IMR-90 (cell line): Measurements from ENCODE around the gene TRMT6. TPM values are rescaled to one million over a fixed set of nuclear protein-coding genes. Genes with fewer than 3 reads are reported as not detected.

ENCODE experiments used
- ATAC-seq: fragments of 200-7000 bp; cut with Tn5 transposase; 2 replicates; pipeline ENCODE4 v1.9.1; 2020; ENCODE audit warnings: low read depth, mild to moderate bottlenecking, moderate library complexity
- BruUV-seq: library from RNA; stranded (reverse); fragments of 400-500 nt; replicated peaks from 2 replicates; lab custom pipeline; 2021; lab: Mats Ljungman, UMichigan
- CTCF ChIA-PET: fragments of 300-600 bp; formaldehyde crosslinking; extraction: SDS; loops from one replicate; lab custom pipeline; 2021; ENCODE audit warnings: antibody characterized with exemption; lab: Yijun Ruan, JAX
- POLR2A ChIA-PET: fragments of 300-600 bp; sonication (Branson Sonifier 250); formaldehyde crosslinking; loops from one replicate; lab custom pipeline; 2022; ENCODE audit warnings: antibody characterized with exemption; ENCODE audit not compliant: unreplicated experiment; lab: Charles Lee
- DNase-seq: peaks from one replicate; pipeline ENCODE4 v3.0.0; 2013
- H2AFZ ChIP-seq: replicated peaks from 2 replicates; pipeline ENCODE3; 2013; ENCODE audit warnings: low read length, mild to moderate bottlenecking; ENCODE audit not compliant: poor library complexity
- H2AK5ac ChIP-seq: 2 replicates; pipeline ENCODE4 v1.6.1; 2013; ENCODE audit warnings: low read depth, low read length, inconsistent platforms
- H2AK9ac ChIP-seq: replicated peaks from 2 replicates; pipeline ENCODE3; 2013; ENCODE audit warnings: mild to moderate bottlenecking, low read depth, low read length, moderate library complexity; ENCODE audit not compliant: poor library complexity
- H2BK120ac ChIP-seq: 2 replicates; pipeline ENCODE4 v1.6.1; 2013; ENCODE audit warnings: low read depth, low read length, inconsistent platforms
- H2BK15ac ChIP-seq: 3 replicates; pipeline ENCODE4 v1.6.1; 2013; ENCODE audit warnings: low read depth, low read length, inconsistent platforms
- H2BK20ac ChIP-seq: 2 replicates; pipeline ENCODE4 v1.6.1; 2013; ENCODE audit warnings: low read depth, mild to moderate bottlenecking, inconsistent platforms, low read length, moderate library complexity
- H2BK5ac ChIP-seq: 2 replicates; pipeline ENCODE4 v1.6.1; 2013; ENCODE audit warnings: mild to moderate bottlenecking, low read depth, low read length, inconsistent platforms; ENCODE audit not compliant: poor library complexity, severe bottlenecking
- H3K14ac ChIP-seq: replicated peaks from 2 replicates; pipeline ENCODE4 v1.6.1; 2013; ENCODE audit warnings: low read depth, low read length, inconsistent platforms
- H3K18ac ChIP-seq: 2 replicates; pipeline ENCODE4 v1.6.1; 2013; ENCODE audit warnings: low read depth, low read length, control low read depth
- H3K23ac ChIP-seq: 2 replicates; pipeline ENCODE4 v1.6.1; 2013; ENCODE audit warnings: low read depth, low read length, inconsistent platforms
- H3K27ac ChIP-seq: 2 replicates; pipeline ENCODE4 v1.5.1; 2013; ENCODE audit warnings: mild to moderate bottlenecking, control low read depth, low read length; ENCODE audit not compliant: insufficient read depth
- H3K27me3 ChIP-seq: 2 replicates; pipeline ENCODE4 v1.6.1; 2013; ENCODE audit warnings: low read length; ENCODE audit not compliant: control insufficient read depth, insufficient read depth
- H3K36me3 ChIP-seq: 2 replicates; pipeline ENCODE4 v1.6.1; 2013; ENCODE audit warnings: low read length, mixed read lengths; ENCODE audit not compliant: control insufficient read depth, insufficient read depth
- H3K4ac ChIP-seq: 2 replicates; pipeline ENCODE4 v1.6.1; 2013; ENCODE audit warnings: low read depth, low read length, inconsistent platforms
- H3K4me1 ChIP-seq: 2 replicates; pipeline ENCODE4 v1.6.1; 2013; ENCODE audit warnings: low read length, mixed read lengths; ENCODE audit not compliant: control insufficient read depth, insufficient read depth
- H3K4me2 ChIP-seq: 2 replicates; pipeline ENCODE4 v1.6.1; 2013; ENCODE audit warnings: low read depth, mild to moderate bottlenecking, control low read depth, low read length, moderate library complexity
- H3K4me3 ChIP-seq: 2 replicates; pipeline ENCODE4 v1.5.1; 2013; ENCODE audit warnings: low read depth, mild to moderate bottlenecking, control low read depth, low read length, moderate library complexity; ENCODE audit not compliant: insufficient read depth
- H3K56ac ChIP-seq: 2 replicates; pipeline ENCODE4 v1.6.1; 2013; ENCODE audit warnings: low read length, inconsistent platforms; ENCODE audit not compliant: insufficient read depth; ENCODE audit errors: extremely low read depth
- H3K79me1 ChIP-seq, 2 experiments: 2 replicates each; pipeline ENCODE4 v1.6.1; 2013; ENCODE audit warnings: low read length in 2 of 2, inconsistent platforms in 1 of 2, low read depth in 1 of 2
- H3K9ac ChIP-seq: 2 replicates; pipeline ENCODE4 v1.6.1; 2013; ENCODE audit warnings: low read depth, low read length, control low read depth
- H3K9me1 ChIP-seq: 2 replicates; pipeline ENCODE4 v1.6.1; 2013; ENCODE audit warnings: low read length, inconsistent platforms; ENCODE audit not compliant: insufficient read depth
- H3K9me3 ChIP-seq: 2 replicates; pipeline ENCODE4 v1.6.1; 2013; ENCODE audit warnings: low read length; ENCODE audit not compliant: control insufficient read depth, insufficient read depth
- H4K20me1 ChIP-seq: 2 replicates; pipeline ENCODE4 v1.6.1; 2013; ENCODE audit warnings: low read length, inconsistent platforms; ENCODE audit not compliant: insufficient read depth
- H4K5ac ChIP-seq: 2 replicates; pipeline ENCODE4 v1.6.1; 2013; ENCODE audit warnings: mild to moderate bottlenecking, low read depth, low read length, control low read depth
- H4K8ac ChIP-seq, 2 experiments: 2 replicates each; pipeline ENCODE4 v1.6.1; 2013; ENCODE audit warnings: low read depth in 2 of 2, low read length in 2 of 2, control low read depth in 1 of 2, inconsistent platforms in 1 of 2
- H4K91ac ChIP-seq: 2 replicates; pipeline ENCODE4 v1.6.1; 2013; ENCODE audit warnings: low read depth, low read length, inconsistent platforms; ENCODE audit not compliant: insufficient read depth
- BHLHE40 ChIP-seq: fragments of 150-350 bp; IDR thresholded peaks from 2 replicates; pipeline ENCODE4 v1.6.1; 2016; ENCODE audit warnings: mild to moderate bottlenecking, low read depth, low read length
- CEBPB ChIP-seq: IDR thresholded peaks from 2 replicates; pipeline ENCODE4 v1.6.1; 2012; ENCODE audit warnings: low read depth, low read length, improper control_type of control experiment
- CHD1 ChIP-seq: IDR thresholded peaks from 2 replicates; pipeline ENCODE4 v1.6.1; 2012; ENCODE audit warnings: low read depth, low read length, improper control_type of control experiment
- FOS ChIP-seq: fragments of 150-350 bp; IDR thresholded peaks from 2 replicates; pipeline ENCODE4 v1.6.1; 2016; ENCODE audit warnings: low read depth, low read length
- MAFK ChIP-seq: IDR thresholded peaks from 2 replicates; pipeline ENCODE4 v1.6.1; 2012; ENCODE audit warnings: low read depth, low read length, improper control_type of control experiment
- MAZ ChIP-seq: IDR thresholded peaks from 2 replicates; pipeline ENCODE4 v1.6.1; 2012; ENCODE audit warnings: low read depth, mild to moderate bottlenecking, low read length, improper control_type of control experiment, moderate library complexity, borderline replicate concordance
- MXI1 ChIP-seq: IDR thresholded peaks from 2 replicates; pipeline ENCODE4 v1.6.1; 2012; ENCODE audit warnings: low read depth, mild to moderate bottlenecking, low read length, moderate library complexity, borderline replicate concordance
- NFE2L2 ChIP-seq: fragments of 150-350 bp; IDR thresholded peaks from 2 replicates; pipeline ENCODE4 v1.6.1; 2016; ENCODE audit warnings: low read depth, mild to moderate bottlenecking, low read length
- POLR2A ChIP-seq: IDR thresholded peaks from 2 replicates; pipeline ENCODE4 v1.6.1; 2012; ENCODE audit warnings: mild to moderate bottlenecking, low read depth, low read length
- RAD21 ChIP-seq: IDR thresholded peaks from 2 replicates; pipeline ENCODE4 v1.6.1; 2012; ENCODE audit warnings: low read length, improper control_type of control experiment
- RCOR1 ChIP-seq: IDR thresholded peaks from 2 replicates; pipeline ENCODE4 v1.6.1; 2012; ENCODE audit warnings: mild to moderate bottlenecking, low read length, improper control_type of control experiment; ENCODE audit not compliant: insufficient replicate concordance
- RFX5 ChIP-seq: IDR thresholded peaks from 2 replicates; pipeline ENCODE4 v1.8.0; 2012; ENCODE audit warnings: low read depth, mild to moderate bottlenecking, low read length, moderate library complexity
- SMC3 ChIP-seq: fragments of 150-350 bp; IDR thresholded peaks from 2 replicates; pipeline ENCODE4 v1.6.1; 2016; ENCODE audit warnings: low read depth, mild to moderate bottlenecking, antibody characterized with exemption, low read length, moderate library complexity
- WGBS, 2 experiments: methylation state at CpG; one replicate each; pipeline versions ENCODE4 v1.1.5 to v1.1.7; 2013; ENCODE audit warnings: missing lambda C conversion rate in 2 of 2; ENCODE audit not compliant: insufficient read length in 1 of 2; ENCODE audit errors: extremely low coverage in 2 of 2; 5-methylcytosine and 5-hydroxymethylcytosine counted together
- dilution Hi-C: fragments of 300-500 bp; cut with HindIII; formaldehyde crosslinking; loops from one replicate; pipeline ENCODE4 v1.14.3; 2018; ENCODE audit warnings: low sequenced_read_pairs; ENCODE audit not compliant: unreplicated experiment
- in situ Hi-C: fragments of 300-500 bp; cut with MboI; formaldehyde crosslinking; loops from 3 replicates; pipeline ENCODE4 v1.14.3; 2019; ENCODE audit warnings: low sequenced_read_pairs, inconsistent platforms, mixed read lengths
- intact Hi-C: fragments of 100-400 bp; cut with micrococcal nuclease; formaldehyde crosslinking; loops from 2 replicates; pipeline ENCODE4 v1.10.0; 2022
- polyA plus RNA-seq, 3 experiments: library from polyadenylated mRNA; depleted of rRNA; stranded (reverse); fragments of >200 nt; gene quantifications; 2 replicates each; pipeline ENCODE4 v1.2.3, GENCODE V29; 2012; ENCODE audit warnings: low replicate concordance in 1 of 3
- total RNA-seq: library from RNA; depleted of rRNA; stranded (reverse); fragments of >200 nt; gene quantifications from 2 replicates; pipeline ENCODE4 v1.2.3, GENCODE V29; 2012
- TF ChIP-seq, protein P1 (sequence below): fragments of 150-350 bp; IDR thresholded peaks from 2 replicates; pipeline ENCODE4 v1.6.1; 2016; ENCODE audit warnings: low read depth, mild to moderate bottlenecking, low read length, moderate library complexity, borderline replicate concordance
- TF ChIP-seq, protein P2 (sequence below): conservative IDR thresholded peaks from 2 replicates; pipeline ENCODE4 v1.5.1; 2012; ENCODE audit warnings: mild to moderate bottlenecking, low read depth, low read length, improper control_type of control experiment
- TF ChIP-seq, protein P3 (sequence below): fragments of 150-350 bp; IDR thresholded peaks from 2 replicates; pipeline ENCODE4 v1.6.1; 2017; ENCODE audit warnings: mild to moderate bottlenecking, antibody characterized with exemption, low read length, low read depth

The TRMT6 gene
- total and polyA plus RNA-seq, 2 of the 4 experiments (the other 2 are of a cell fraction) = 7.2 to 8.0 TPM

DNA sequence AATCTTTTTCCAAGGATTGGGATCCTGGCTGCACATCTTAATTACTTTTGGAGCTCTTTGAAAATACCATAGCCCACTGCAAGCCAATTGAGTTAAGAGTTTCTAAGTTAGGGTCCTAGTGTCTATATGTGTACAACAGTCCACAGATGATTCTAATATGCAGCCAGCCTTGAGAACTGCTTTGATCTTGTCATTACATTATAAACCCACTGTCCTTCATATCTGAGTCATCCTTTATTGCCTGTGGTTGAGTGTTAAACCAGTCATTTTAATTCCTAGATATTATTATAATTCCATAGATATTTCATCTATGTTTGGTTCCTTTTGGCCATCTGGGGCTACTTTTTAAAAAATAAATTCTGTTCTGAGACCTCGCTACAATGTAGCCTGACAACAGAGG is 24.2 kb upstream of the TRMT6 start:
- Histone ChIP-seq H2BK20ac (no peak overlapping the region), H3K4ac (no peak overlapping the region), H3K9ac (no peak overlapping the region), H4K20me1 (no peaks in the 10 kb centered on the region), H3K9me3 (no peaks in the 10 kb centered on the region), H3K4me3 (no peak overlapping the region), H2AK5ac (no peak overlapping the region), H2BK15ac (no peak overlapping the region), H3K27me3 (no peaks in the 10 kb centered on the region), H2BK5ac (no peak overlapping the region), H2AK9ac (no peak overlapping the region), H3K36me3 (peaks cover 4% of the 10 kb centered on the region; the same call in 1 of the 2 replicates), H2AFZ (no peak overlapping the region), H3K56ac (no peak overlapping the region; the same call in 1 of the 2 replicates), H4K8ac (no peak overlapping the region), H3K14ac (no peak overlapping the region), H3K27ac (no peak overlapping the region), H3K23ac (no peak overlapping the region), H3K4me2 (no peak overlapping the region), H2BK120ac (no peak overlapping the region), H4K91ac (no peak overlapping the region), H3K9me1 (no peaks in the 10 kb centered on the region; the same call in 1 of the 2 replicates), H3K18ac (no peak overlapping the region), H3K79me1 (no peaks in the 10 kb centered on the region), H3K4me1 (peaks cover 2% of the 10 kb centered on the region; the same call in 1 of the 2 replicates), H4K5ac (no peak overlapping the region)
- TF ChIP-seq BHLHE40 (no peak), NFE2L2 (no peak), CEBPB (no peak), RFX5 (no peak), POLR2A (no peak), CHD1 (no peak), RCOR1 (no peak), RAD21 (no peak), FOS (no peak), MAZ (no peak), MXI1 (no peak), MAFK (no peak), SMC3 (no peak)
- TF ChIP-seq, protein P1, sequence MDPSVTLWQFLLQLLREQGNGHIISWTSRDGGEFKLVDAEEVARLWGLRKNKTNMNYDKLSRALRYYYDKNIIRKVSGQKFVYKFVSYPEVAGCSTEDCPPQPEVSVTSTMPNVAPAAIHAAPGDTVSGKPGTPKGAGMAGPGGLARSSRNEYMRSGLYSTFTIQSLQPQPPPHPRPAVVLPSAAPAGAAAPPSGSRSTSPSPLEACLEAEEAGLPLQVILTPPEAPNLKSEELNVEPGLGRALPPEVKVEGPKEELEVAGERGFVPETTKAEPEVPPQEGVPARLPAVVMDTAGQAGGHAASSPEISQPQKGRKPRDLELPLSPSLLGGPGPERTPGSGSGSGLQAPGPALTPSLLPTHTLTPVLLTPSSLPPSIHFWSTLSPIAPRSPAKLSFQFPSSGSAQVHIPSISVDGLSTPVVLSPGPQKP = no peak
- TF ChIP-seq, protein P2, sequence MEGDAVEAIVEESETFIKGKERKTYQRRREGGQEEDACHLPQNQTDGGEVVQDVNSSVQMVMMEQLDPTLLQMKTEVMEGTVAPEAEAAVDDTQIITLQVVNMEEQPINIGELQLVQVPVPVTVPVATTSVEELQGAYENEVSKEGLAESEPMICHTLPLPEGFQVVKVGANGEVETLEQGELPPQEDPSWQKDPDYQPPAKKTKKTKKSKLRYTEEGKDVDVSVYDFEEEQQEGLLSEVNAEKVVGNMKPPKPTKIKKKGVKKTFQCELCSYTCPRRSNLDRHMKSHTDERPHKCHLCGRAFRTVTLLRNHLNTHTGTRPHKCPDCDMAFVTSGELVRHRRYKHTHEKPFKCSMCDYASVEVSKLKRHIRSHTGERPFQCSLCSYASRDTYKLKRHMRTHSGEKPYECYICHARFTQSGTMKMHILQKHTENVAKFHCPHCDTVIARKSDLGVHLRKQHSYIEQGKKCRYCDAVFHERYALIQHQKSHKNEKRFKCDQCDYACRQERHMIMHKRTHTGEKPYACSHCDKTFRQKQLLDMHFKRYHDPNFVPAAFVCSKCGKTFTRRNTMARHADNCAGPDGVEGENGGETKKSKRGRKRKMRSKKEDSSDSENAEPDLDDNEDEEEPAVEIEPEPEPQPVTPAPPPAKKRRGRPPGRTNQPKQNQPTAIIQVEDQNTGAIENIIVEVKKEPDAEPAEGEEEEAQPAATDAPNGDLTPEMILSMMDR = no peak
- TF ChIP-seq, protein P3, sequence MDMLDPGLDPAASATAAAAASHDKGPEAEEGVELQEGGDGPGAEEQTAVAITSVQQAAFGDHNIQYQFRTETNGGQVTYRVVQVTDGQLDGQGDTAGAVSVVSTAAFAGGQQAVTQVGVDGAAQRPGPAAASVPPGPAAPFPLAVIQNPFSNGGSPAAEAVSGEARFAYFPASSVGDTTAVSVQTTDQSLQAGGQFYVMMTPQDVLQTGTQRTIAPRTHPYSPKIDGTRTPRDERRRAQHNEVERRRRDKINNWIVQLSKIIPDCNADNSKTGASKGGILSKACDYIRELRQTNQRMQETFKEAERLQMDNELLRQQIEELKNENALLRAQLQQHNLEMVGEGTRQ = no peak
- intact Hi-C loops (no loop called here), dilution Hi-C loops (no loop called here), in situ Hi-C loops (loop anchor here (25.0 kb wide), 1 partner anchor 437 kb away; no protein-coding TSS in a partner anchor)
- ChIA-PET CTCF (no interaction called here), POLR2A (no interaction called here)
- ATAC-seq (no peak), DNase-seq (no peak)
- BruUV-seq = no TSS peak
- 100% methylated on average over 1 of the region's 1 CpG; no CpG with 5 or more reads in 1 of the 2 experiments for WGBS, 2 experiments
